CD4-positive, alpha-beta T cell treated with Interleukin-6 at 100 ng/mL for 8 hours (primary cell): ENCODE data around the gene GADL1.

ENCODE experiments used
- DNase-seq: peaks from one replicate; pipeline ENCODE4 v3.0.0-alpha.2; 2020; ENCODE audit warnings: mixed read lengths, low spot score

Gene GADL1, protein sequence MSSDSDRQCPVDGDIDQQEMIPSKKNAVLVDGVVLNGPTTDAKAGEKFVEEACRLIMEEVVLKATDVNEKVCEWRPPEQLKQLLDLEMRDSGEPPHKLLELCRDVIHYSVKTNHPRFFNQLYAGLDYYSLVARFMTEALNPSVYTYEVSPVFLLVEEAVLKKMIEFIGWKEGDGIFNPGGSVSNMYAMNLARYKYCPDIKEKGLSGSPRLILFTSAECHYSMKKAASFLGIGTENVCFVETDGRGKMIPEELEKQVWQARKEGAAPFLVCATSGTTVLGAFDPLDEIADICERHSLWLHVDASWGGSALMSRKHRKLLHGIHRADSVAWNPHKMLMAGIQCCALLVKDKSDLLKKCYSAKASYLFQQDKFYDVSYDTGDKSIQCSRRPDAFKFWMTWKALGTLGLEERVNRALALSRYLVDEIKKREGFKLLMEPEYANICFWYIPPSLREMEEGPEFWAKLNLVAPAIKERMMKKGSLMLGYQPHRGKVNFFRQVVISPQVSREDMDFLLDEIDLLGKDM

DNA sequence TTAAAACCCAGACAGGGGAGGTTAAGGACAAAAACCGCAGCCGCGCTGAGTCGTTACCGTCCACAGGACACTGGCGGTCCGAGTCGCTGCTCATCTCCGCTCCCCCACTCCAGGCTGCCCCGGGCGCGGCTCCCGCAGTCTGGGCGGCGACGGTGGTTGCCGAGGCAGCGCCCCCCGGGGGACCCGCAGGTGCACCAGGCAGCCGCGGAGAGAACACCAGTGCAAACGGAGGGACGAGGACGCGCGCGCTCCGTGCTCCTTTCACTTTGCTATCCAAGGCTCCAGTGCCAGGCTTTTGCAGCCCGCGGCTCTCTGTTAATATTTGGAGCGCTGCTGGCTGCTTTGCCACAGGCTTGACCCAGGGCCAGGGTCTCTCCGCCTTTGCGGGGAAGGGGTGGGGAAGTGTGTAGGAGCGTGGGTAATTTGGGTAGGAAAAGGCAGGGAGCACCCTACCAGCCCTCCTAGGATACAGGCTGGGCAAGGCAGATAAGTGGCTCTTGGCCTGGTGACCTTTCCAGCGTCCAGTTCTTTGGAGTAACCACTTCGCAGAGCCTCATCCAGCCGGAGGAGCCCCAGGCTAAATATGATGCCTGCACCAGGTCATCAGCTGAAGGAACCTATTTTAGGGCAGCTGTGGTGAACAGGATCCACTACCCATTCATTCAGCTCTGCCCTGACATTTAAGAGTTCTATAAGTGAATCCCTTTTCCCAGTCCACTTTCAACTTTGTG is at the start of gene GADL1:
Gene GADL1 (minus strand): TSS at position 141 of the 731 bp plus-strand sequence. CDS start 47 bp downstream, at position 94.
- no peak for DNase-seq

DNA sequence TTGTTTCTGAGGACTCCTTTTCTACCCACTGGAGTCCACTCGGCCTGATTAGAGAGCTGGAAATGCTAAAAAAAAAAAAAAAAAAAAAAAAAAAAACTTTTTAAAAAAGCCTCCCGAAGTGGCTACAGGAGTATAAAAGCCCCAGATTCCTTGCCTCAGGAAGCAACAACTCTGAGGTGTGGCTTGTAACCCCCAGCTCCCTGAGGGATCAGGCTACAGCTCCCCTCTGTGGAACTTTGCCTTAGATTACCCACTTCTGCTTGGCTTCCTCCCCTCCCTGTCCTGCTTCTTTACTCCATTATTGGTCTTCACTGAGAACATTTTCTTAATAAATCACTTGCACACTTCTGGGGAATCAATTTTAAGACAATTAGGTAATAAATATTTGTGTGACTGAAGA is 49.7 kb upstream of the GADL1 start:
- DNase-seq = no peak

DNA sequence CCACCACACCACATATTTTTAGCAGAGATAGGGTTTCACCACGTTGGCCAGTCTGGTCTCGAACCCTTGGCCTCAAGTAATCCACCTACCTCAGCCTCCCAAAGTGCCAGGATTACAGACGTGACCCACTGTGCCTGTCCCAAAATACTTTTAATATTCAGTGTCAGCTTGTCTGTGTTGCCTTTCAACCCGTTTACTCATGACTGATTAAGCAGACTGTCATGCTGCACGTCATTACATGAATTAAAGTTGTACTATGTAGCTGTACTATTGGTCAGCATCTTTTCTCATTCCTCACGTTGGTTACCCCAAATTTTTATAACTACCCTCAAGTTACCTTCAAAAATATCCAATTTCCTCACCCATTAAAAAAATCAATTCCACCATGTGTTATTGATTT is 48.7 kb upstream of the GADL1 start:
- DNase-seq = no peak

DNA sequence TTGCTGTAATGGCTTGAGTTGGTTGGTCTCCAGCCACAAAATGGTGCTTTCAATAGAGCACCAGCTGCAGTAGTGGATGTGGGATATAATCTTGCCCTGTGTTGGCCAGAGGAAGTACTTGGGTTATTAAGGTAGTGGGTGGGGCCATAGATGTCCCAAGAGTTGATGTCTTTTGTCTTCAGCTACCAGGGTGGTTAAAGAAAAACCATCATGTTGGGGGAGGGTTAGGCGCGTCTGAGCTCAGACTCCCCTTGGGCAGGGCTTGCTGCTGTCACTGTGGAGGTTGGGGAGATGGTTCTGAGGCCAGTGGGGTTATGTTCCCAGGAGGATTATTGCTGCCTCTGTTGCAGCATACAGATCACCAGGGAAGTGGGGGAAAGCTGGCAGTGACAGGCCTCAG is 46.9 kb upstream of the GADL1 start:
- no peak for DNase-seq

DNA sequence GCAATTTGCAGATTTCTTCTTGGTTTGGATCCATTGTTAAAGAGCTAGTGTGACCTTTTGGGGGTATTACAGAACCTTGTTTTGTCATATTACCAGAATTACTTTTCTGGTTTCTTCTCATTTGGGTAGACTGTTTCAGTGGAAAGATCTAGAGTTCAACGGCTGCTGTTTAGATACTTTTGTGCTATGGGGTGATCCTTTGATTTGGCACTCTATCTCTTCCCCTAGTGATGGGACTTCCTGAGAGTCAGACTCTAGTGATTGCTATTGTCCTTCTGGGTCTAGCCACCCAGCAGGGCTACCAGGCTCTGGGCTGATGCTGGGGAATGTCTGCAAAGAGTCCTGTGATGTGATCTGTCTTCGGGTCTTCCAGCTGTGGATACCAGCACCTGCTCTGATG is 46.3 kb upstream of the GADL1 start:
- no peak for DNase-seq

DNA sequence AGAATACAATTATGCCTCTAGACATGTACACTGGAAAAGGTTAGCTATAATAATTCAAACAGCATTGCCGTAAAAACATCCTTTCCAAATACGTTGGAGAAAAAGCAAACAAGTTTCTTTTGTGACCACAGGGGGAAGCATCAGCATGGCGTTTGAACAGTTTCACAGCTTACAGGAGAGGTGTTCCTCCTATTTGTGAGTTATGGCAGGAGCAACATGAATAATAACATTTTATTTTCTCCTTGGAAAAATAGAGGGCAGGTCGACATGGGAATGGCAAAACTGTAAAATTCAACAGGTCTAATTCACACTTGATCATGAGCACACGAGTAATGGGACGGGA is 39.7 kb upstream of the GADL1 start:
- peak; percentile 5 for DNase-seq

DNA sequence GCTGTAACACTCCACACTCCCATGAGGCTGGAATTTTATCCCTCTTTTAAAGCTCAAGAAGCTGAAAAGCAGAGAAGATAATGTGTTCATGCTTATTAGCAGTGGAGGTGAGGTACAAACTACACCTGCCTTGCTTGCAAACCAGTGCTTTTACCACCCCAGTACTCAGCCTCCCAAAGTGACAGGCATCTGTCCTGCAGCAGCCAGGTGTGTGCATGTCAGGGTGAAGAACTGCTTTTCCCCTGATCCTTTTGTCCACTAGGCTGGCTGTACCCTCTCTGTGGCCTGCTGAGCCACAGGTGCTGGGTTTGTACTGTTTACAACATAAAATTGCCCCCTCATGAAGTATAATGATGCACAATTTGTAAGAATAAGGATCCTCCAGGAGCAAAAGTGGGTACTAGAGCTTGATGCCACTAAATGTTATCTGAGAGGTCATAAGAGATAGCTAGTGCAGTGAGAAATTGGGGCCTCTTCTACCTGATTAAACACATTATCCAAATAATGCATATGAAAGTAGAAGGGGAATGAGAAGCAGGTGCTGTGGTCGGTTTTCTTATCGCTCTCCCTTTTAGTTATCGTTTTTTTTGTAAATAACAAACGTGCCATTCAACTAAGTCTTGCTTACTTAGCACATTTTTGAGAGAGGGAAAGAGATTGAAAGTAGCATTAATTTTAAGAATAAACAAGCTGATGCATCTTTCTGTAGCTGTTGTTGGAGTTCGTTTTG is 39.2 kb upstream of the GADL1 start:
- no peak for DNase-seq

DNA sequence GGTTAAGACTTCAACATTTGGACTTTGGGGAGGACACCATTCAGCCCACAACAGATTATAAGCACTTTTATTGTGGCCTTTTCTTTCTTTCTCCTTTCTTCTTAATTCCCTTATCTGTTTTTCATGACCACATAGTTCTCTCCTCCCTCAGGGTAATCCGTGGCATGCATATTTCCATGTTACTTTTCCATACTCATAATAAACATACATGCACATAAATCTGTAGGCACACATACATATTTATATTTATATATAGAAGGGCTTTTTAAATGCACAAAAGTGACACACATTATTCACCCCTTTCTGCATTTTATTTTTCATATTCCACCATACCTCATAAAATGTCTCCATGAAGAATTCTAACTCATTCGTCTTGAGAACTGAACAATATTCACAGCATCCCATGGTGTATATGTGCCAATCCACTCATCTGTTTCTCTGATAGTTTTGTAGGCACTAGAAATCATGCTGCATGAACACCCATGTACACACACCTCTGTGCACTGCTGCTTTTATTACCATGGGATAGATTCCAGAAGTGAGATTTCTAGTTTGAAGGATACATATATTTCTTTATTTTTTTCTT is 38.1 kb upstream of the GADL1 start:
- no peak for DNase-seq

DNA sequence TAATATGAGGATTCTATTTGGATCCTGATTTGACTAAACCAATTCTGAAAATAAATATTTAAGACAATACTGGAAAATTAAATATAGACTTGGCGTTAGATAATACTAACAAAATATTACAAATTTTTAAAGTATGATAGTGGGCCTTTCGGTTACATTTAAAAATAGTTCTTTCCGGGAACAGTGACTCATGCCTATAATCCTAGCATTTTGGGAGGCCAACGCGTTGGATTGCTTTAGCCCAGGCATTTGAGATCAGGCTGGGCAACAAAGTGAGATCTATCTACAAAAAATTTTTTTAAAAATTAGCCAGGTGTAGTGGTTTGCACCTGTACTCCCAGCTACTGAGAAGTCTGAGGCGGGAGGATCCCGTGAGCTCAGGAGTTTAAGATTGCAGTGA is 30.3 kb upstream of the GADL1 start:
- DNase-seq = no peak

DNA sequence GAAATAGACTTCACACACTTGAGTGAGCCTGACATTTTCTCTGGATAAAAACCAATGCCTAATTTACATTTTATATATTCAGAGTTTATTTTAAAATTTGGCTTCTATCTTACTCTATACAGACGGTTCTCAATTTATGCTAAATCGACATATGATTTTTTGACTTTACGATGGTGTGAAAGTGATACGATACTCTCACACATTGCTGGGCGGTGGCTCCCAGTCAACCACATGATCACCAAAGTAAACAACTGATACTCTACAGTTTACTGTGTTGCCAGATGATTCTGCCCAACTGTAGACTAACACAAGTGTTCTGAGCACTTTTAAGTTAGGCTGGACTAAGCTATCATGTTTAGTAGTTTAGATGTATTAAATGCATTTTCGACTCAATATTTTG is 25.1 kb upstream of the GADL1 start:
- no peak for DNase-seq

DNA sequence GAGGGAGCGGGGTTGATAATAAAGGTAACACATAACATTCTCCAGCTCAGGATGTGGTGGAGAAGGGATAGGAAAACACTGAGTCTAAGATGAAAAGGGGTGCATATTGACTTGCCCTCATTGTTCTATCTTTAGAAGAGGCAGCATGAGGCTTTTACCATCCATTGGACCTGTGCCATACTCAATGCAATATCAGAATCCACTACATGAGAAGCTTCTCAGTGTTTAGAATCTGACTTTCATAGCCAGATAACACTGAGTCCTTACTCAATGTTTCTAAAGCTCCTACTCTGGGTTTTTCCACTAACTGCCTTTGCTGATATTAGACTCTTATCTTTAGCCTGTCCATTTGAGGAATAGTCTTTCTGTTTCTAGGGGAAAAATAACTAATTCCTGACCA is 24.3 kb upstream of the GADL1 start:
- no peak for DNase-seq

DNA sequence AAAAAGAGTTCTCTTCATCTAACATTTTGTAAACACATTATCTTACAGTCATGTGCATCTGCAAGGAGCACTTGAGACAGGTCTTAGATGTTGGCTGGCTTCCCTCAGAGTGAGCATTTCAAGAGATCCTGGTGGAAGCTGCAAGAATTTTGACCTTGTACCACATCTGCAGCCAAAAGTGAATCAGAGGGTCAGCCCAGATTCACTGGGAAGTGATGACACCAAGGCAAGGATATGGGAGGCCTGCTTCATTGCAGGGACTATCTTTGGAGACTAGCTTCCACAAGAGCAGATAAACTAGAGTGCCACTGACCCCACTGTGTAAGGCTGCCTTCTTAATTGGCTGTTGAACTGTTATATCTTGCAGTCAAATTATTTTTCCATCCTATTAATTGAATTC is 21.3 kb upstream of the GADL1 start:
- no peak for DNase-seq

DNA sequence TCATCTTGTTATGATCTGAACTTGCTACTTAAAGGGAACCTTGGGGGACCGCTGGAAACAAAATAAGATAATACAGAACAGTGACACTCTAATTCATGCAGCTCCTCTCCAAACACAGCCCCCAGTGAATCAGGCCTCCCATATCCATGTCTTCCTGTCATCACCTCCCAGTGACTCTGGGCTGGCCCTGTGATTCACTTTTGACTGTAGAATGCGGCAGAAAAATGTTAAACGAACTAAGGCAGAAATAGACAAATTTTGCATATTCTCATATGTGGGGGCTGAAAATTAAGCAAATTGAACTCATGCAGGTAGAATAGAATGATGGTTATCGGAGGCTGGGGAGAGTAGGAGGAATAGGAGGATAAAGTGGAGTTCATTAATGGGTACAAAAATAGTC is 20.2 kb upstream of the GADL1 start:
- DNase-seq = no peak

DNA sequence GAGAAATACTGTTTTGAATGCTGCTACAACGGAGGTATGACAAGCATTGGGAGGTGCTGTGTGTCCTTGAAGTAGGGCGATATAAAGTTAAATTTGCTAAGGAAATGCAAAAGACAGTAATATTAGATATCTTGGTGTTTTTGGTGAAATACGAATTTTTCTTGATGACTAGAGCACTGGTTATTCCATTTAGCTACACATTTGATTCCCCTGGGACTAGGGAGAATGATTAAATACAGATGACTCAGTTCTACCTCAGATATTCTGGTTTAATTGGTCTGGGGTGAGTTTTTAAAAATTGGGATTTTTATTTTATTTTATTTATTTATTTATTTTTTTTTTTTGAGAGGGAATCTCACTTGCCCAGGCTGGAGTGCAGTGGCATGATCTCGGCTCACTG is 18.7 kb upstream of the GADL1 start:
- DNase-seq = no peak

DNA sequence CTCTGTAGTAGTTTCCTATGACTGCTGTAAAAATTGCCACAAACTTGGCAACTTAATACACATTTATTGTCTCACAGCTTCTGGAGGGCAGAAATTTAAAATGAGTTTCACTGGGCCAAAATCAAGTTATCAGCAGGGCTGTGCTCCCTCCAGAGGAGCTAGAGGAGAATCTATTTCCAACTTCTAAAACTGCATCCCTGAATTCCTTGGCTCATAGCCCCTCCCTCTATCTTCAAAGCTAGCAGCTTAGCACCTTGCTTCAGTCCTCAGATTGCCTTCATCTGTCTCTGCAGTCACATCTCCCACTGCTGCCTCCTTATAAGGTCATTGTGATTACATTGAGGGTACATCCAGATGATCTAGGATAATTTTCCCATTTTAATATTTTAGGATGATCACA is 17.8 kb upstream of the GADL1 start:
- DNase-seq = no peak

DNA sequence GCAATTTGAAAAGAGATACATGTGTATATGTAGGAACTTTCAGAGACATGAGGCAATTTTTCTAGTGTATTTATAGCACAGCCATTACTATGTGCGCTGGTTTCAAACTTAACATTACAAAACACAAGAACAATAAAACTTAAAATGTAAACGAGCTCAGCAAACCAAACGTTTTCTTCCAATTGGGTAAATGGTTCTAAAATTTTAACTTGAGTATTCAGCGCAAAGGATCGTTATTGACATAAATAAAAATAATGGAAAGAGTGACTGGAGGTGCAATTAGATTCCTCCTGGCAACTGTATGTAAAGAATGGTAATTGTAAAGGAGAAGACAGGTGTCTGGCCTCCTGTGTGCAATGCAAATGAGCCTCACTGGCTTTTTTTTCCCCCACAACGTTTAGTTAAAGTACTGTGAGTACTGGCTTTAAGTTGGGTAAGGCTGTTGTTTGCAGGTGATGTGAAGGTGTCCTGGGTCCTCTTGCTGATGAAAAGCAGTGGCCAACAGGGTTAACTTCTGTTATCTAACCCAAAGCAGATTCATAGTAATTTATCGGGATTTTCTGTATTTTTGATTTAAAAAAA is 14.1 kb upstream of the GADL1 start:
- no peak for DNase-seq

DNA sequence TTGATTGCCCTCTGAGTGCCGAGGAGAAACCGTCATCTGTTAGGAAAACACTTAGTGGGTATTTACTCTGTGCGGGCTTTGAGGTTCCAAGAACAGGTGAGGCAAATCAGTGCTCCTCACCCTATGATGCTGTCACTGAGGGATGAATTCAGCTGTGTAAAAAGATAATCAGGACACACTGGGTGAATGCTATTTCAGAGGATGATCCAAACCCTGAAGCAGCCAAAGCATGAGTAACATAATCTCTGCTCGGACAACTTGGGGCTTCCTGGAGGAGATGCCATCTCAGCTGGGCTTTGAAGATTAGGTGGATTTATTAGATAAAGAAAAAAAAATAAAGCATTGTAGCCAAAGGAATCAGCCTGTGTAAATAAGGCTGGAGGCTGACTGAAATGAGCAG is 10.5 kb upstream of the GADL1 start:
- no peak for DNase-seq

DNA sequence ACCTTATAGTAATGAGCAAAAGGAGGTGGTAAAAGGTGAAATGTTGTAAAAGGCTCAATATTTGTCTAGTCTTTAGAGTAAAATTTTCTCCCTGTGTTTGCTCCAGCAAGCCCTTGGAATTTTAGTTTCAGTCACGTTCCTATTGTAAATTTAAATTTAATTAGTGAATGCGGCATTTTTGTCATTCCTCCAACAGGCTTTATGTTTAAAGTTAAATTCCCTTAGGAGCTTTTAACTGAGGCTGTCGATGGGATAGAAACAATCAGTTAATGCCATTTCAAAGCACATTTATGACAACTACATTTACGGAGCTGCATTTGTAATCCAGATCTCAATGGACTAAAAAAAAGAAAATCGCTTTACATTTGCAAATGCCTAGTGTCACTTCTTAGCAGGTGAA is 868 bp upstream of the GADL1 start:
- DNase-seq = no peak

DNA sequence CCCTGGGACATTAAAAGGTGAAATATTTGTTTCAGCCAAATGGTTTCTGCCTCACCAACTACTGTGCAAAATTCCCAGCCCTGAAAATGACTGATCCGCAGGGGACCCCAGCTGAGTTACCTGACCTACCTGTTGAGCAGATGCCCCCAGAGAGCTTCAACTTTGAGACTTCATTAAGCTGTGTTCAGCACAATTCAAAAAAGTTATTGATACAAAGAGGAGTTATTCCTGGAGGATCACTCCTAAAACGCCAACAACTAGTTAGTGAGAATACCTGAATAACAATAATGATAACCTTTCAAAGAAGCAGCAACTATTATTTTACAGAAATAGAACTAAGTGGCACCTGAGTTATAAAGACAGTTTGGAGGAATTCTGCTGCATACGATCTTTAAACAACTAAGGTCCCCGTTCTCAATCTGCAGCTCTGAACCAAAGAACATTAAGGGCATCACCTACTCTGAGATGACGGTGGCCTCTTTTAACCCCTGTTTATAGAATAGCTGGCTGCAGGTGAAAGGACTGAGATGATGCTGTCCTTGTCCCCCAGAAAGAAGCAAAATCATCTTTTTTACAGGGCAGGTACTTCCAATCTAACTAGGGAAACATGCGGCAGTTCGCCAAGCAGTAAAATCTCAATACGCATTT is 659 bp downstream of the GADL1 start:
- no peak for DNase-seq

DNA sequence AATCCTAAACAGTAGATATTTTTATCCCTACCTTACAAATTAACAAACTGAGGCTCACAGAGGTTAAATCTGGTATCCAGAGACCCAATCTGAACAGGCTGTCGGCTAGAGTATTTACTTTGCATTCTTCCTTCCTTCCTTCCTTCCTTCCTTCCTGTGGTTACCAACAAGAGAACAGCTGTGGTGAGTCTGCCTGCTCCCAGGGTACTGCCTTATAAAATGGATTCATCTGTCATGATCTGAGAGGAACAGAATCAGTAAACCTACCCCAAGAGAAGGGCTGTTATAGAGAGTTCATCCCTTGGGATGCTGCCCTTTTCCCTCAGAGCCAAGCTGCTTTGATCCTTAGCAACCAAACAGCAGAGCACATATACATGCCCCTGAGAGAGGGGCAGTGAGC is 3.6 kb downstream of the GADL1 start:
- no peak for DNase-seq

DNA sequence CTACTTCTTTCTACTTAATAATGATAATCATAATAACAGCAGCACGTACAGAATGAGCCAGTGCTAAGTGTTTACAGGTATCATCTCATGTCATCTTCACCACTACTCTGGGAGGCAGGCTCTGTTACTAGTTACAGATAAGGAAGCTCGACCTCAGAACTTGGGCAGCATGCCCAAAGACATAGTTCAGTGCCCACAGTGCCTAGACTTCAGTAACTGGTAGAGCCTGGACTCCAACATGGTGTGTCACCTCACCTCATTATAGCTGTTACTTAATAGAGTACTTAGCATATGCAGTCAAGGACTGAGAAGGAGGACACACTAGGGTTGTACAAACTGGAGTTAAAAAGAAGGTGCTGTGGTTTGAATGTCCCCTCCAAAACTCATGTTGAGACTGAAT is 7.6 kb downstream of the GADL1 start:
- no peak for DNase-seq

DNA sequence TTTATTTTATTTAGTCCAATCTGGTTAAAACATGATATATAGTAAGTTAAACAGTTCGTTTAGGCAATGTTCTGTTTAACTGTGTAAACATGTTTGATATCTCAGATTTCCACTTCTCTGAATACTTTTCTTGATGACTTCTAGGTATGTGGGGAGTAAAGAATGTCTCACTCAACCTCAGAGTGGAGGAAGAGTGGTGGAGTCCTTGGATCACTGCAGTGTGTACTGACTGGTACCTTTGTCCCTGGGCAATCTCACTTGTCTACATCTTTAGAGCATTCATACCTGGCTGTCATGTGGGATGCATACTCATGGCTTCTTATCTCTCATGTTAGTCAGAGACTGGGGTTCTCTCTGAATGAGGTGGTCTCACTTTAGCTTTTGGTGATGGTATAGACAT is 15.6 kb downstream of the GADL1 start:
- no peak for DNase-seq
